Small intestine (tissue), 7 donors: Measurements from ENCODE around the gene PHF20. TPM values are rescaled to one million over a fixed set of nuclear protein-coding genes. Genes with fewer than 3 reads are reported as not detected.
"Not testable (repeated sequence)": the region's sequence is repeated elsewhere in the genome, so short reads cannot be mapped to it uniquely, and the experiment has no call there.

Source experiments
- DNase-seq, 2 donors: peaks; one replicate each; pipeline versions ENCODE4 v3.0.0 to v3.0.0-alpha.2; 2013
- FAIRE-seq: peaks from 2 replicates; lab custom pipeline; 2012; peaks lifted over from hg19 to GRCh38; lab: Jason Lieb, UNC
- H3K27ac ChIP-seq, 3 donors: one replicate each; pipeline ENCODE4 v1.5.1; 2013; ENCODE audit warnings: low read length in 2 of 3, mild to moderate bottlenecking in 2 of 3, control low read depth in 1 of 3, inconsistent platforms in 1 of 3, low read depth in 1 of 3, moderate library complexity in 1 of 3
- H3K27me3 ChIP-seq, 3 donors: one replicate each; pipeline ENCODE4 v1.6.1; 2013; ENCODE audit warnings: low read length in 3 of 3, inconsistent platforms in 1 of 3; ENCODE audit not compliant: control insufficient read depth in 3 of 3, insufficient read depth in 3 of 3
- H3K36me3 ChIP-seq, 3 donors: one replicate each; pipeline ENCODE4 v1.6.1; 2013; ENCODE audit warnings: low read length in 3 of 3, inconsistent platforms in 1 of 3, low read depth in 1 of 3, mild to moderate bottlenecking in 1 of 3, moderate library complexity in 1 of 3; ENCODE audit not compliant: control insufficient read depth in 3 of 3, insufficient read depth in 2 of 3
- H3K4me1 ChIP-seq, 3 donors: one replicate each; pipeline ENCODE4 v1.6.1; 2013; ENCODE audit warnings: low read length in 2 of 3, inconsistent platforms in 1 of 3, low read depth in 1 of 3, mild to moderate bottlenecking in 1 of 3, moderate library complexity in 1 of 3; ENCODE audit not compliant: control insufficient read depth in 3 of 3, insufficient read depth in 2 of 3
- H3K4me3 ChIP-seq, 3 donors: one replicate each; pipeline ENCODE4 v1.5.1; 2013; ENCODE audit warnings: low read length in 3 of 3, control low read depth in 1 of 3, inconsistent platforms in 1 of 3, low read depth in 1 of 3, mild to moderate bottlenecking in 1 of 3, moderate library complexity in 1 of 3
- H3K9me3 ChIP-seq, 2 donors: one replicate each; pipeline ENCODE4 v1.6.1; 2013; ENCODE audit warnings: low read depth in 1 of 2, low read length in 1 of 2; ENCODE audit not compliant: control insufficient read depth in 2 of 2, insufficient read depth in 1 of 2
- WGBS, 3 donors: extraction: QIAGEN DNeasy Blood & Tissue Kit; methylation state at CpG; one replicate each; pipeline ENCODE4 v1.1.7; 2013; 5-methylcytosine and 5-hydroxymethylcytosine counted together
- polyA plus RNA-seq, 4 donors: library from polyadenylated mRNA; stranded (reverse) in 3 of 4; unstranded in 1 of 4; fragments of 200-250 nt in 3 of 4; fragments of 120-200 nt in 1 of 4; gene quantifications; one replicate each; pipeline versions ENCODE4 v1.2.1 to v1.2.3, GENCODE V29; 2013
- donor health status: healthy with polysubstance abuse.
- donor health status: control.
- donor health status: control.
- donor health status: Bipolar disorder and iron deficiency.
- donor health status: healthy.

The PHF20 gene
- polyA plus RNA-seq, 4 donors = 9.6 to 23.1 (median 14.9) TPM

GRCh38 chr20:35776513-35777101, 4.8 kb downstream of the PHF20 start:
- FAIRE-seq = no peak
- Histone ChIP-seq H3K36me3 (peaks cover 0 to 10% (median 0%) of the 10 kb centered on the region in 3 donors), H3K9me3 (peaks cover 0 to under 1% of the 10 kb centered on the region in 2 donors), H3K27ac (peak overlapping the region in 1 of 3 donors; percentile 26), H3K4me1 (peaks cover 5 to 16% (median 7%) of the 10 kb centered on the region in 3 donors), H3K27me3 (no peaks in the 10 kb centered on the region), H3K4me3 (no peak overlapping the region)
- WGBS, 3 donors = 34 to 56% (median 54%) methylated on average over 4 of the region's 4 CpGs
- DNase-seq = peak; percentile 41 to 51

- H3K36me3 ChIP-seq = peaks cover 0 to 35% (median 3%) of the 10 kb centered on the region in 3 donors
- not testable (repeated sequence) for H3K4me1 ChIP-seq, H3K27ac ChIP-seq, DNase-seq, H3K27me3 ChIP-seq, FAIRE-seq, H3K4me3 ChIP-seq, H3K9me3 ChIP-seq
- 85 to 93% (median 92%) methylated on average over 11 to 12 of the region's 12 CpGs for WGBS, 3 donors
Observed at GRCh38 chr20:35783811-35784210, 12.0 kb downstream of the PHF20 start.

GRCh38 chr20:35785541-35785940, 13.7 kb downstream of the PHF20 start:
- not testable (repeated sequence) for FAIRE-seq, H3K4me1 ChIP-seq, DNase-seq, H3K9me3 ChIP-seq, H3K27me3 ChIP-seq, H3K4me3 ChIP-seq, H3K27ac ChIP-seq
- 97 to 100% (median 97%) methylated on average over 4 of the region's 4 CpGs for WGBS, 3 donors
- peaks cover 0 to 40% (median 3%) of the 10 kb centered on the region in 3 donors for H3K36me3 ChIP-seq

GRCh38 chr20:35788796-35789195, 17.0 kb downstream of the PHF20 start:
- 98 to 99% (median 98%) methylated on average over 4 of the region's 4 CpGs for WGBS, 3 donors
- Histone ChIP-seq H3K27ac (no peak overlapping the region), H3K36me3 (peaks cover 0 to 25% (median 0%) of the 10 kb centered on the region in 3 donors), H3K27me3 (no peaks in the 10 kb centered on the region), H3K4me1 (peaks cover 0 to 3% (median 0%) of the 10 kb centered on the region in 3 donors), H3K9me3 (no peaks in the 10 kb centered on the region), H3K4me3 (no peak overlapping the region)
- DNase-seq = no peak
- no peak for FAIRE-seq

- H3K27me3 ChIP-seq = no peaks in the 10 kb centered on the region
- no peak for FAIRE-seq
- DNase-seq = no peak
- no peaks in the 10 kb centered on the region for H3K9me3 ChIP-seq
- 97 to 99% (median 97%) methylated on average over 5 of the region's 5 CpGs for WGBS, 3 donors
- no peak overlapping the region for H3K27ac ChIP-seq
- peaks cover 0 to 18% (median 0%) of the 10 kb centered on the region in 3 donors for H3K36me3 ChIP-seq
- H3K4me3 ChIP-seq = no peak overlapping the region
- peaks cover 0 to 3% (median 0%) of the 10 kb centered on the region in 3 donors for H3K4me1 ChIP-seq
Observed at GRCh38 chr20:35791097-35791496, 19.3 kb downstream of the PHF20 start.

- 69 to 89% (median 80%) methylated on average over 3 of the region's 3 CpGs for WGBS, 3 donors
- FAIRE-seq (no peak), DNase-seq (no peak)
- H3K27me3 ChIP-seq = no peaks in the 10 kb centered on the region
- H3K9me3 ChIP-seq = no peaks in the 10 kb centered on the region
- H3K4me1 ChIP-seq = peaks cover 0 to 3% (median 0%) of the 10 kb centered on the region in 3 donors
- H3K4me3 ChIP-seq = no peak overlapping the region
- peak overlapping the region in 1 of 3 donors; percentile 14 for H3K27ac ChIP-seq
- H3K36me3 ChIP-seq = peaks cover 0 to 18% (median 0%) of the 10 kb centered on the region in 3 donors
Observed at GRCh38 chr20:35791821-35792220, 20.0 kb downstream of the PHF20 start.

- Histone ChIP-seq H3K9me3 (no peaks in the 10 kb centered on the region), H3K4me1 (peaks cover 0 to 3% (median 0%) of the 10 kb centered on the region in 3 donors), H3K4me3 (no peak overlapping the region), H3K27me3 (no peaks in the 10 kb centered on the region), H3K27ac (no peak overlapping the region), H3K36me3 (peaks cover 0 to 16% (median 0%) of the 10 kb centered on the region in 3 donors)
- FAIRE-seq = no peak
- 94 to 96% (median 94%) methylated on average over 4 of the region's 4 CpGs for WGBS, 3 donors
- DNase-seq = no peak
Observed at GRCh38 chr20:35792740-35793139, 20.9 kb downstream of the PHF20 start.

GRCh38 chr20:35796571-35796970, 24.8 kb downstream of the PHF20 start:
- Histone ChIP-seq H3K27me3 (no peaks in the 10 kb centered on the region), H3K9me3 (no peaks in the 10 kb centered on the region), H3K4me1 (peaks cover 0 to 2% (median 0%) of the 10 kb centered on the region in 3 donors), H3K36me3 (peaks cover 0 to 13% (median 0%) of the 10 kb centered on the region in 3 donors), H3K4me3 (no peak overlapping the region), H3K27ac (peak overlapping the region in 1 of 3 donors; percentile 49)
- no peak for DNase-seq
- WGBS, 3 donors = 21 to 26% (median 25%) methylated on average over 2 of the region's 2 CpGs
- no peak for FAIRE-seq
